ENCODE results near the gene UBD. TPM values are rescaled to one million over a fixed set of nuclear protein-coding genes. Genes with fewer than 3 reads are reported as not detected.
A peak's percentile ranks its signal among the peaks of the same experiment; 100 is the strongest.

Gene UBD
- total RNA-seq, 1 donor from 2014 or later, result 0.47 TPM

- TF ChIP-seq CTCF (IDR thresholded peaks at IDR 0.05; ENCODE audit: unreplicated experiment), result no peak
- Mint-ChIP-seq H3K9me3 (no peaks in the 10 kb centered on the region), H3K36me3 (no peaks in the 10 kb centered on the region)
These were observed 30.8 kb upstream of the UBD start for GRCh38 chr6:29590218-29590808.

GRCh38 chr6:29589423-29590048, 30.0 kb upstream of the UBD start:
- TF ChIP-seq CTCF (IDR thresholded peaks at IDR 0.05; ENCODE audit: unreplicated experiment), result peak; percentile 98
- Mint-ChIP-seq H3K36me3 (no peaks in the 10 kb centered on the region), H3K4me3 (no peak overlapping the region), H3K9me3 (no peaks in the 10 kb centered on the region), H3K4me1 (peaks cover 4% of the 10 kb centered on the region), H3K27ac (no peak overlapping the region), H3K27me3 (ENCODE audit: low read depth) (peaks cover 49% of the 10 kb centered on the region)
- DNase-seq (ENCODE audit: low spot score in 2 of 2, unreplicated experiment in 2 of 2), result peak in 1 of 2 experiments; percentile 59

More at GRCh38 chr6:29590218-29590808, 30.8 kb upstream of the UBD start:
- H3K4me1 Mint-ChIP-seq, result peaks cover 4% of the 10 kb centered on the region
- H3K27me3 Mint-ChIP-seq (ENCODE audit: low read depth), result peaks cover 41% of the 10 kb centered on the region
- H3K27ac Mint-ChIP-seq, result no peak overlapping the region
- no peak overlapping the region for H3K4me3 Mint-ChIP-seq
- DNase-seq (ENCODE audit: low spot score in 2 of 2, unreplicated experiment in 2 of 2), result no peak

GRCh38 chr6:29584821-29585220, 25.3 kb upstream of the UBD start, which contains the start of gene OR2H2:
OR2H2 (plus strand) TSS chr6:29585121; CDS start chr6:29587945, 2,824 bp downstream.
- Mint-ChIP-seq H3K27ac (no peak within 1 kb of the TSS), H3K4me1 (no peaks in the 10 kb centered on the region), H3K9me3 (no peaks in the 10 kb centered on the region), H3K4me3 (no peak within 1 kb of the TSS), H3K36me3 (no peaks in the 10 kb centered on the region), H3K27me3 (ENCODE audit: low read depth) (peaks cover 72% of the 10 kb centered on the region)
- no peak for DNase-seq (ENCODE audit: low spot score in 2 of 2, unreplicated experiment in 2 of 2)
- TF ChIP-seq CTCF (IDR thresholded peaks at IDR 0.05; ENCODE audit: unreplicated experiment), result no peak

DNA sequence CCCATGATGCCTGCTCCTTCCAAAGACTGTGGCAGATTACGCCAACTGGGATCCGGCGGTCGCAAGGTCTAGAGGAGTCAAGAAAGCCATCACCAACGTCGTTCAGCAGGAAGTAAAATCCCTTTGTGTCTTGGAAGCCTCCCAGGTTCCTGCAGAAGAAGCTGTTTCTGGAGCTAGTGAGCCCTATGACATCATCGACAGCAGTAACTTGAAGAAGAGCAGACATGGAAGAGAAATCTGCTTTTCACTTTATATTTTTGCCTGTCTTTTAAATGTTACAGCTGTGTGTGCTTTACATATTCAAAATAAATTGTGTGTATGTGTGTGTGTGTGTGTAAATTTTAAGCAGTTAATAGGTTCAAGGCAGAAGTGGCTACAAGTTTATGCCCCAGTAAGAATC, 18.0 kb upstream of the UBD start:
- Mint-ChIP-seq H3K4me3 (no peak overlapping the region), H3K36me3 (no peaks in the 10 kb centered on the region), H3K27me3 (ENCODE audit: low read depth) (peaks cover 62% of the 10 kb centered on the region), H3K27ac (no peak overlapping the region), H3K9me3 (no peaks in the 10 kb centered on the region), H3K4me1 (no peaks in the 10 kb centered on the region)
- no peak for TF ChIP-seq CTCF (IDR thresholded peaks at IDR 0.05; ENCODE audit: unreplicated experiment)
- no peak for DNase-seq (ENCODE audit: low spot score in 2 of 2, unreplicated experiment in 2 of 2)

GRCh38 chr6:29576056-29576455, 16.5 kb upstream of the UBD start:
- Mint-ChIP-seq H3K36me3 (no peaks in the 10 kb centered on the region), H3K9me3 (no peaks in the 10 kb centered on the region), H3K27ac (no peak overlapping the region), H3K4me1 (no peaks in the 10 kb centered on the region), H3K4me3 (no peak overlapping the region), H3K27me3 (ENCODE audit: low read depth) (peaks cover 68% of the 10 kb centered on the region)
- TF ChIP-seq CTCF (IDR thresholded peaks at IDR 0.05; ENCODE audit: unreplicated experiment), result no peak
- DNase-seq (ENCODE audit: low spot score in 2 of 2, unreplicated experiment in 2 of 2), result no peak
